AG04450 (cell line): ENCODE measurements around the gene PLA2G4A. TPM values are rescaled to one million over a fixed set of nuclear protein-coding genes. Genes with fewer than 3 reads are reported as not detected.

Experiments
- CTCF ChIA-PET: fragments of 300-600, 350-600 bp; formaldehyde crosslinking; extraction: SDS; loops from one replicate; lab custom pipeline; 2022; ENCODE audit warnings: antibody characterized with exemption, inconsistent platforms; lab: Charles Lee
- POLR2A ChIA-PET: fragments of 350-600 bp; formaldehyde crosslinking; extraction: SDS; loops from one replicate; lab custom pipeline; 2021; ENCODE audit warnings: antibody characterized with exemption, inconsistent platforms; lab: Yijun Ruan, JAX
- DNase-seq: peaks from one replicate; pipeline ENCODE4 v3.0.0-alpha.2; 2011; ENCODE audit warnings: low read depth, low spot score
- H3K27ac ChIP-seq: one replicate; pipeline ENCODE4 v1.5.1; 2012; ENCODE audit warnings: low read depth, low read length, control low read depth
- H3K27me3 ChIP-seq: one replicate; pipeline ENCODE4 v1.6.0; 2012; ENCODE audit warnings: low read length; ENCODE audit not compliant: control insufficient read depth, insufficient read depth
- H3K4me3 ChIP-seq: 2 replicates; pipeline ENCODE4 v1.5.1; 2011; ENCODE audit warnings: mild to moderate bottlenecking, low read depth, low read length, control low read depth
- H3K9me3 ChIP-seq: 2 replicates; pipeline ENCODE4 v1.5.1; 2012; ENCODE audit warnings: low read length; ENCODE audit not compliant: control insufficient read depth, insufficient read depth
- CTCF ChIP-seq: IDR thresholded peaks from 2 replicates; pipeline ENCODE4 v1.5.1; 2011; ENCODE audit warnings: low read depth, low read length, control low read depth, inconsistent platforms
- polyA plus RNA-seq: library from polyadenylated mRNA; depleted of rRNA; stranded (reverse); fragments of >200 nt; gene quantifications from 2 replicates; pipeline ENCODE4 v1.2.3, GENCODE V29; 2011; rRNA removed

Gene PLA2G4A
- polyA plus RNA-seq, 1 experiment = 5.5 TPM

GRCh38 chr1:187034501-187034900 lies 205.8 kb downstream of the PLA2G4A start:
- no peaks in the 10 kb centered on the region for H3K27me3 ChIP-seq
- CTCF ChIA-PET = interaction anchor here (1.6 kb wide), 1 partner anchor 17 kb away, joined by 9 read pairs; no protein-coding TSS in a partner anchor
- TF ChIP-seq CTCF = no peak
- H3K27ac ChIP-seq = no peak overlapping the region
- no peak for DNase-seq
- no peak overlapping the region for H3K4me3 ChIP-seq
- H3K9me3 ChIP-seq = no peaks in the 10 kb centered on the region
- POLR2A ChIA-PET = no interaction called here

- no peak overlapping the region for H3K27ac ChIP-seq
- no peaks in the 10 kb centered on the region for H3K9me3 ChIP-seq
- CTCF ChIA-PET = interaction anchor here (0.5 kb wide), 1 partner anchor 622 kb away, joined by 6 read pairs; no protein-coding TSS in a partner anchor
- no peaks in the 10 kb centered on the region for H3K27me3 ChIP-seq
- TF ChIP-seq CTCF = no peak
- POLR2A ChIA-PET = no interaction called here
- no peak overlapping the region for H3K4me3 ChIP-seq
- no peak for DNase-seq
Observed at GRCh38 chr1:187037973-187038553, 209.3 kb downstream of the PLA2G4A start.

Other genes starting within 250 kb of the PLA2G4A start
- gene PTGS2, start 148.5 kb upstream of the PLA2G4A start, polyA plus RNA-seq = 2.1 and 2.7 TPM in 2 replicates